Measurements from ENCODE around the gene KMT2C.
"Not testable (repeated sequence)": the region's sequence is repeated elsewhere in the genome, so short reads cannot be mapped to it uniquely, and the experiment has no call there.

The KMT2C gene

DNA sequence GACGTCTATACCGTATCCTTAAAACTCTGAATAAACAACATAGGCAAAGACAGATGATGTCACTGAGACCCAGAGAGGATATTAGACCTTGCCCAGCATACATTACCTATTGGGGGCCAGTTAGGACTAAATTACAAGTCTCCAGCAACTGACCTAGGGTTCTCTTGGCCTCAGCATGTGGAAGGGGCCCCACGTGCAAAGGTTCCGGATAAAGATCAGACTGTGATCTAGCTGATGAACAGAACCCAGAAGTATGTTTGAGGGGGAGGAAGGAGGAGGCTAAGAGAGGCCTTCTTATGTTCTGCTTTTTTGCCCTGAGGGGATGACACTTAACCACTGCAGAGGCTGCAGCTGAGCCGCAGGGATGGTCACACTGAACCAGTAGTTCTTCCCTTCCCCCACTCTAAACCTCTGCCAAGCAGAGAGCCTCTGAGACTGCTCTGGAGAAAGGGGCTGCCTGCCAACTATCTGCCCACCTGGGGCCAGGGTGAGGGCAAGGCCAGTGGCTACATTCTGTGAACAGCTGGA is 24.0 kb upstream of the KMT2C start:
- Histone ChIP-seq H3K9me3 (ENCODE audit: insufficient read depth, low read length, severe bottlenecking) (peaks cover 2% of the 10 kb centered on the region), H3K27me3 (ENCODE audit: insufficient read depth, low read length, poor library complexity) (no peaks in the 10 kb centered on the region), H3K4me1 (ENCODE audit: insufficient read depth, low read length) (peaks cover 10% of the 10 kb centered on the region), H3K4me2 (ENCODE audit: insufficient read depth, low read length) (no peak overlapping the region), H4K20me1 (ENCODE audit: insufficient read depth, low read length) (no peaks in the 10 kb centered on the region), H3K36me3 (ENCODE audit: insufficient read depth, low read length) (no peaks in the 10 kb centered on the region; the same call in 1 of the 2 replicates), H3K27ac (ENCODE audit: low read length) (no peak overlapping the region), H3K4me3 (ENCODE audit: low read depth in 1 of 2, low read length in 2 of 2) (no peak overlapping the region), H3K9ac (ENCODE audit: low read depth, low read length) (no peak overlapping the region), H3K79me2 (ENCODE audit: insufficient read depth, low read length) (peaks cover 3% of the 10 kb centered on the region), H2AFZ (ENCODE audit: low read depth, low read length) (no peak overlapping the region)
- no peak for ATAC-seq (ENCODE audit: insufficient read depth, low read depth)
- no peak for DNase-seq
- TF ChIP-seq EZH2 (IDR thresholded peaks at IDR 0.05; ENCODE audit: borderline replicate concordance, low read depth, low read length, severe bottlenecking) (no peak), CTCF (IDR thresholded peaks at IDR 0.05; ENCODE audit: borderline replicate concordance, extremely low read depth, low read length, poor library complexity, severe bottlenecking) (no peak)

- Histone ChIP-seq H3K4me3 (ENCODE audit: low read depth in 1 of 2, low read length in 2 of 2) (no peak overlapping the region), H2AFZ (ENCODE audit: low read depth, low read length) (no peak overlapping the region), H3K4me1 (ENCODE audit: insufficient read depth, low read length) (no peaks in the 10 kb centered on the region), H4K20me1 (ENCODE audit: insufficient read depth, low read length) (no peaks in the 10 kb centered on the region), H3K9ac (ENCODE audit: low read depth, low read length) (no peak overlapping the region), H3K27ac (ENCODE audit: low read length) (no peak overlapping the region), H3K36me3 (ENCODE audit: insufficient read depth, low read length) (no peaks in the 10 kb centered on the region), H3K79me2 (ENCODE audit: insufficient read depth, low read length) (no peaks in the 10 kb centered on the region), H3K9me3 (ENCODE audit: insufficient read depth, low read length, severe bottlenecking) (no peaks in the 10 kb centered on the region), H3K4me2 (ENCODE audit: insufficient read depth, low read length) (no peak overlapping the region), H3K27me3 (ENCODE audit: insufficient read depth, low read length, poor library complexity) (no peaks in the 10 kb centered on the region)
- DNase-seq (no peak), ATAC-seq (ENCODE audit: insufficient read depth, low read depth) (no peak)
- TF ChIP-seq CTCF (IDR thresholded peaks at IDR 0.05; ENCODE audit: borderline replicate concordance, extremely low read depth, low read length, poor library complexity, severe bottlenecking): no peak
- no peak for TF ChIP-seq EZH2 (IDR thresholded peaks at IDR 0.05; ENCODE audit: borderline replicate concordance, low read depth, low read length, severe bottlenecking)
Measured at GRCh38 chr7:152451356-152451755, 15.6 kb upstream of the KMT2C start.

- DNase-seq; H3K4me3 ChIP-seq (ENCODE audit: low read depth in 1 of 2, low read length in 2 of 2); H2AFZ ChIP-seq (ENCODE audit: low read depth, low read length); H3K27me3 ChIP-seq (ENCODE audit: insufficient read depth, low read length, poor library complexity); H4K20me1 ChIP-seq (ENCODE audit: insufficient read depth, low read length); H3K79me2 ChIP-seq (ENCODE audit: insufficient read depth, low read length); H3K9me3 ChIP-seq (ENCODE audit: insufficient read depth, low read length, severe bottlenecking); H3K4me1 ChIP-seq (ENCODE audit: insufficient read depth, low read length); H3K36me3 ChIP-seq (ENCODE audit: insufficient read depth, low read length); H3K4me2 ChIP-seq (ENCODE audit: insufficient read depth, low read length); H3K9ac ChIP-seq (ENCODE audit: low read depth, low read length); H3K27ac ChIP-seq (ENCODE audit: low read length); ATAC-seq (ENCODE audit: insufficient read depth, low read depth): not testable (repeated sequence)
Measured at GRCh38 chr7:152445386-152446008, 9.7 kb upstream of the KMT2C start.

- Histone ChIP-seq H3K4me2 (ENCODE audit: insufficient read depth, low read length) (no peak overlapping the region), H3K27me3 (ENCODE audit: insufficient read depth, low read length, poor library complexity) (no peaks in the 10 kb centered on the region), H2AFZ (ENCODE audit: low read depth, low read length) (no peak overlapping the region), H3K79me2 (ENCODE audit: insufficient read depth, low read length) (no peaks in the 10 kb centered on the region), H3K4me1 (ENCODE audit: insufficient read depth, low read length) (no peaks in the 10 kb centered on the region), H3K9me3 (ENCODE audit: insufficient read depth, low read length, severe bottlenecking) (no peaks in the 10 kb centered on the region), H3K36me3 (ENCODE audit: insufficient read depth, low read length) (no peaks in the 10 kb centered on the region), H4K20me1 (ENCODE audit: insufficient read depth, low read length) (no peaks in the 10 kb centered on the region), H3K9ac (ENCODE audit: low read depth, low read length) (no peak overlapping the region), H3K4me3 (ENCODE audit: low read depth in 1 of 2, low read length in 2 of 2) (no peak overlapping the region), H3K27ac (ENCODE audit: low read length) (no peak overlapping the region)
- DNase-seq: no peak
- ATAC-seq (ENCODE audit: insufficient read depth, low read depth): no peak
- TF ChIP-seq CTCF (IDR thresholded peaks at IDR 0.05; ENCODE audit: borderline replicate concordance, extremely low read depth, low read length, poor library complexity, severe bottlenecking): no peak
- no peak for TF ChIP-seq EZH2 (IDR thresholded peaks at IDR 0.05; ENCODE audit: borderline replicate concordance, low read depth, low read length, severe bottlenecking)
Measured at GRCh38 chr7:152443586-152443985, 7.8 kb upstream of the KMT2C start.

Measured in DND-41 (cell line).